ENCODE data around the gene PTPRC. TPM values are rescaled to one million over a fixed set of nuclear protein-coding genes. Genes with fewer than 3 reads are reported as not detected.

The PTPRC gene
- total RNA-seq, 1 donor from 2014 or later: 214 TPM

DNA sequence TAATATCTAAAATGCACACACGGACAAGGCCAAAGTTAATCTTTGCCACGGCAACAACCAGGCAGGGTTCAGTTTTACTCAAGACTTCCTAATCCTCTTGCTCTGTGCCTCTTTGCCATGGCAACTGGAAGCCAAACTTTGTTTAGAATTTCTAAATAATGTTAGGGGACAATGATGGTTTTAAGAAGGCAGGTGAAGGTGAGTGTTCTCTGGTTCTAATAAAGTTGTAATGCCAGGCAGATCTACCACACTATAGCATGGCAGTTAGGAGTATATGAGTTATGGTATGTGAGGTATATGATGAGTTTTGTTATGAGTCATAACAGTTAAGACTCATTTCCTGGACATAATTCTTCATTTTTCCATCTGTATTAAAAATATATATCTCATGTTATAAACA is 2.7 kb downstream of the PTPRC start:
- no peak for DNase-seq
- peaks cover 3% of the 10 kb centered on the region for H3K4me1 ChIP-seq
- H3K27ac ChIP-seq: peak overlapping the region; percentile 78
- no peaks in the 10 kb centered on the region for H3K36me3 ChIP-seq
- peak; percentile 30 to 43 for ATAC-seq
- H3K27me3 ChIP-seq (ENCODE audit: low read depth): no peaks in the 10 kb centered on the region
- intact Hi-C loops (cut with DNase I): no loop called here
- H3K4me3 ChIP-seq: peak overlapping the region; percentile 43
- no peaks in the 10 kb centered on the region for H3K9me3 ChIP-seq
- TF ChIP-seq, protein P1, sequence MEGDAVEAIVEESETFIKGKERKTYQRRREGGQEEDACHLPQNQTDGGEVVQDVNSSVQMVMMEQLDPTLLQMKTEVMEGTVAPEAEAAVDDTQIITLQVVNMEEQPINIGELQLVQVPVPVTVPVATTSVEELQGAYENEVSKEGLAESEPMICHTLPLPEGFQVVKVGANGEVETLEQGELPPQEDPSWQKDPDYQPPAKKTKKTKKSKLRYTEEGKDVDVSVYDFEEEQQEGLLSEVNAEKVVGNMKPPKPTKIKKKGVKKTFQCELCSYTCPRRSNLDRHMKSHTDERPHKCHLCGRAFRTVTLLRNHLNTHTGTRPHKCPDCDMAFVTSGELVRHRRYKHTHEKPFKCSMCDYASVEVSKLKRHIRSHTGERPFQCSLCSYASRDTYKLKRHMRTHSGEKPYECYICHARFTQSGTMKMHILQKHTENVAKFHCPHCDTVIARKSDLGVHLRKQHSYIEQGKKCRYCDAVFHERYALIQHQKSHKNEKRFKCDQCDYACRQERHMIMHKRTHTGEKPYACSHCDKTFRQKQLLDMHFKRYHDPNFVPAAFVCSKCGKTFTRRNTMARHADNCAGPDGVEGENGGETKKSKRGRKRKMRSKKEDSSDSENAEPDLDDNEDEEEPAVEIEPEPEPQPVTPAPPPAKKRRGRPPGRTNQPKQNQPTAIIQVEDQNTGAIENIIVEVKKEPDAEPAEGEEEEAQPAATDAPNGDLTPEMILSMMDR (IDR thresholded peaks at IDR 0.05): no peak

GRCh38 chr1:198641966-198642668 is 3.3 kb downstream of the PTPRC start:
- Histone ChIP-seq H3K4me1 (peaks cover 3% of the 10 kb centered on the region), H3K9me3 (no peaks in the 10 kb centered on the region), H3K27ac (peak overlapping the region; percentile 78), H3K4me3 (peak overlapping the region; percentile 43), H3K36me3 (no peaks in the 10 kb centered on the region), H3K27me3 (ENCODE audit: low read depth) (no peaks in the 10 kb centered on the region)
- TF ChIP-seq, protein P1 (IDR thresholded peaks at IDR 0.05): no peak
- ATAC-seq (no peak), DNase-seq (no peak)
- intact Hi-C loops (cut with DNase I): no loop called here

- Histone ChIP-seq H3K9me3 (no peaks in the 10 kb centered on the region), H3K27ac (no peak overlapping the region), H3K4me3 (peak overlapping the region; percentile 9), H3K4me1 (peaks cover 3% of the 10 kb centered on the region), H3K27me3 (ENCODE audit: low read depth) (no peaks in the 10 kb centered on the region), H3K36me3 (no peaks in the 10 kb centered on the region)
- ATAC-seq (no peak), DNase-seq (no peak)
- intact Hi-C loops (cut with DNase I): no loop called here
- TF ChIP-seq, protein P1 (IDR thresholded peaks at IDR 0.05): no peak
Observed at GRCh38 chr1:198642983-198643382, 4.1 kb downstream of the PTPRC start.

GRCh38 chr1:198643808-198644207 is 5.0 kb downstream of the PTPRC start:
- peak overlapping the region; percentile 9 for H3K4me3 ChIP-seq

GRCh38 chr1:198647055-198647454 is 8.2 kb downstream of the PTPRC start:
- ATAC-seq (no peak), DNase-seq (no peak)
- no peaks in the 10 kb centered on the region for H3K9me3 ChIP-seq
- TF ChIP-seq, protein P1 (IDR thresholded peaks at IDR 0.05): no peak
- no peak overlapping the region for H3K4me3 ChIP-seq
- peaks cover 3% of the 10 kb centered on the region for H3K4me1 ChIP-seq
- H3K36me3 ChIP-seq: no peaks in the 10 kb centered on the region
- H3K27ac ChIP-seq: no peak overlapping the region
- H3K27me3 ChIP-seq (ENCODE audit: low read depth): no peaks in the 10 kb centered on the region
- intact Hi-C loops (cut with DNase I): no loop called here

More at GRCh38 chr1:198643808-198644207, 5.0 kb downstream of the PTPRC start:
- H3K36me3 ChIP-seq: no peaks in the 10 kb centered on the region
- peaks cover 3% of the 10 kb centered on the region for H3K4me1 ChIP-seq
- intact Hi-C loops (cut with DNase I): no loop called here
- DNase-seq: no peak
- H3K27me3 ChIP-seq (ENCODE audit: low read depth): no peaks in the 10 kb centered on the region
- TF ChIP-seq, protein P1 (IDR thresholded peaks at IDR 0.05): no peak
- no peak for ATAC-seq
- H3K27ac ChIP-seq: no peak overlapping the region
- H3K9me3 ChIP-seq: no peaks in the 10 kb centered on the region

All from lower lobe of right lung (tissue), 2 donors.